Measurements from ENCODE around the gene TIPIN. TPM values are rescaled to one million over a fixed set of nuclear protein-coding genes. Genes with fewer than 3 reads are reported as not detected.

The TIPIN gene
- total RNA-seq, 2 donors from 2014 or later: 2.8 to 13.1 TPM

DNA sequence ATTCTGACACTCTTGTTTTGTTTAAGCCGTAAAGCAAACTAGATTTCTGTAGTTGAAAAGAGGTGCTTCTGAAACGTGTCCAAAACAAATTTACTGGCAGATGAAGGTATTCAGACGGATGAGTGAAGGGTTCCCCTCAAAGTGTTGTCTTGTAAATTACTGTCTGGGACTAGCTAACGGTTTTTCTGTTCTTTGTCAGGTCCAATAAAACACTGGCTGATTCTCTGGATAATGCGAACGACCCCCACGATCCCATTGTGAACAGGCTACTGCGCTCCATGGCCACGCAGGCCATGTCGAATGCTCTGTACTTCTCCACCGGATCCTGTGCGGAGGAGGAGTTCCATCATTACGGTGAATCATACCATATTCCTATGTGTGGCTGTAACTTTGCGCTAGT, 27.7 kb downstream of the TIPIN start:
- H3K36me3 ChIP-seq: peaks cover 37% of the 10 kb centered on the region
- no peak overlapping the region for H3K27ac ChIP-seq
- no peaks in the 10 kb centered on the region for H3K27me3 ChIP-seq (replicated peaks; ENCODE audit: insufficient read depth)
- no peaks in the 10 kb centered on the region for H3K9me3 ChIP-seq
- H3K4me1 ChIP-seq (ENCODE audit: control insufficient read depth in 1 of 2, low read depth in 2 of 2): no peaks in the 10 kb centered on the region
- H3K4me3 ChIP-seq: no peak overlapping the region
- no peak for TF ChIP-seq CTCF (IDR thresholded peaks at IDR 0.05)
- DNase-seq (ENCODE audit: low spot score) (no peak), ATAC-seq (ENCODE audit: insufficient number of reproducible peaks, low FRiP score, low read depth) (no peak)

DNA sequence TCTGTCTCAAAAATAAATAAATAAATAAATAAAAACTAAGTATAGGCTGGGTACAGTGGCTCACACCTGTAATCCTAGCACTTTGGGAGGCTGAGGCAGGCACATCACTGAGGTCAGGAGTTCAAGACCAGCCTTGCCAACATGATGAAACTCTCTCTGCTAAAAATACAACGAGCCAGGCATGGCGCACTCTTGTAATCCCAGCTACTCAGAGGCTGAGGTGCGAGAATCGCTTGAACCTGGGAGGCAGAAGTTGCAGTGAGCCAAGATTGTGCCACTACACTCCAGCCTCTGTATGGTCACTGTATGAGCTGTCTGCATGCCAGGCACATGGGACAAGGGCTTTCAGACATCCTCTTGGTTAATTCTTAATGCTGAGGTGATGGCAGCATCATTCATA, 28.7 kb downstream of the TIPIN start:
- no peaks in the 10 kb centered on the region for H3K9me3 ChIP-seq
- no peak overlapping the region for H3K4me3 ChIP-seq
- H3K27ac ChIP-seq: no peak overlapping the region
- DNase-seq (ENCODE audit: low spot score): no peak
- ATAC-seq (ENCODE audit: insufficient number of reproducible peaks, low FRiP score, low read depth): no peak
- no peak for TF ChIP-seq CTCF (IDR thresholded peaks at IDR 0.05)
- no peaks in the 10 kb centered on the region for H3K4me1 ChIP-seq (ENCODE audit: control insufficient read depth in 1 of 2, low read depth in 2 of 2)
- no peaks in the 10 kb centered on the region for H3K27me3 ChIP-seq (replicated peaks; ENCODE audit: insufficient read depth)
- peaks cover 46% of the 10 kb centered on the region for H3K36me3 ChIP-seq

DNA sequence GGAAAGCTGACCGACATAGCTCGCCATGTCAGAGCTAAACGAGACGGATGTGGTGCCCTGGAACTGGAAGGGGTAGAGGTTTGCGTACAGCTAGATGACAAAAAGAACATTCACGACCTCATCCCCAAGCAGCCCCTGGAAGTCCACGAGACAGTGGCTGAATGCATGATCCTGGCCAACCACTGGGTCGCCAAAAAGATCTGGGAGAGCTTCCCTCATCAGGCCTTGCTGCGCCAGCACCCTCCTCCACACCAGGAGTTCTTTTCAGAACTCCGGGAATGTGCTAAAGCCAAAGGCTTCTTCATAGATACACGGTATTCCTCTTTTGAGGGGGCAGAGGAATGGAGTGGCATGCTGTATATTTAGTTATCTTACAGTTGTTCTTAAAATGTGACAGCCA, 30.4 kb downstream of the TIPIN start:
- ATAC-seq (ENCODE audit: insufficient number of reproducible peaks, low FRiP score, low read depth): no peak
- H3K4me1 ChIP-seq (ENCODE audit: control insufficient read depth in 1 of 2, low read depth in 2 of 2): no peaks in the 10 kb centered on the region
- H3K27me3 ChIP-seq (replicated peaks; ENCODE audit: insufficient read depth): no peaks in the 10 kb centered on the region
- H3K27ac ChIP-seq: no peak overlapping the region
- H3K36me3 ChIP-seq: peaks cover 51% of the 10 kb centered on the region
- H3K9me3 ChIP-seq: no peaks in the 10 kb centered on the region
- no peak for DNase-seq (ENCODE audit: low spot score)
- no peak overlapping the region for H3K4me3 ChIP-seq
- TF ChIP-seq CTCF (IDR thresholded peaks at IDR 0.05): no peak

DNA sequence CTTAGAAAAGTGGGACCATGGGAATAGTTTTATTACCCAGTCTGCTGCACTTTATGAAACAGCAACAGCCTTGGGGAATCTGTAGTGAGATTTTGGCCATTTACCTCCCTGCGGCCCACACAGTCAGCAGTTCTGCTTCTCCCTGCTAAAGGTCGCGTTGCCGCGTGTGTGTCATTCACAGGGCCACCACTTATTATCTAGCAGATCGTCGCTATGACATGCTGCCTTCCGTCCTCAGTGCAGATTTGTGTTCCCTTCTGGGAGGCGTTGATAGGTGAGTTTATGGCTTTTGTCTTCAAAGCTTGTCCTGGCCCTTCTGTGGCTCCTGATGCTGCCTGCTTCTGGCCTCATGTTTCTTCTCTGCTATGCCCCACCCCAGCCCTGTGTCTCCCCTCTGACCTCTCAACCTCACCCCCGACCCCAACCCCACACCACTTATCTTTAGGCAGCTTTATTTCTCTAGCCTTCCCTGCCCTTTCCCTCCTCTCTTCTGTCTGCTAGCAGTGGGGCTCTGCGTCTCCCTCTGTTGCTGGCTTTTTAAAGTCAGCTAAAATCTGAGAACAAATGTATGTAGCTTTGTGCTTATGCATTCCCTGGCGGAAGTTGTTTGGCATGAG, 33.1 kb downstream of the TIPIN start:
- H3K27ac ChIP-seq: no peak overlapping the region
- no peaks in the 10 kb centered on the region for H3K27me3 ChIP-seq (replicated peaks; ENCODE audit: insufficient read depth)
- H3K9me3 ChIP-seq: no peaks in the 10 kb centered on the region
- ATAC-seq (ENCODE audit: insufficient number of reproducible peaks, low FRiP score, low read depth): no peak
- no peak overlapping the region for H3K4me3 ChIP-seq
- H3K4me1 ChIP-seq (ENCODE audit: control insufficient read depth in 1 of 2, low read depth in 2 of 2): no peaks in the 10 kb centered on the region
- TF ChIP-seq CTCF (IDR thresholded peaks at IDR 0.05): no peak
- peaks cover 40% of the 10 kb centered on the region for H3K36me3 ChIP-seq
- DNase-seq (ENCODE audit: low spot score): no peak

DNA sequence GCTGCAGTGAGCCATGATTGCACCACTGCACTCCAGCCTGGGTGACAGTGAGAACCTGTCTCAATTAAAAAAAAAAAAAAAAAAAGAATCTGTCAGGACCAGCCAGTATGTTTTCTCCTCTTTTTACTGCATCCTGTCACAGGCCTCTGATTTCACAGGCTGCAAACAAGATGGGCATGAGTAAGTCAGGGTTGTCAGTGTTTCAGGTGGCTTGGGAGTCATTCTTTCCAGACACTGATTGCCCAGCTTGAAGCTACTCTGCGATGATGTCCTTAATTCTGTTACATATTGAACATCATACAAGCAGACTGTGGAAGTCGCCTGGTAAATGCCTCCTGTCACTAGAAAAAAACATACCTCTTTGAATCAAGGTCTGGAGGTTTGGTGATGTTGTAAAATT, 44.3 kb downstream of the TIPIN start:
- no peak for TF ChIP-seq CTCF (IDR thresholded peaks at IDR 0.05)
- no peak for DNase-seq (ENCODE audit: low spot score)
- no peak for ATAC-seq (ENCODE audit: insufficient number of reproducible peaks, low FRiP score, low read depth)
- no peaks in the 10 kb centered on the region for H3K27me3 ChIP-seq (replicated peaks; ENCODE audit: insufficient read depth)
- H3K9me3 ChIP-seq: no peaks in the 10 kb centered on the region
- no peak overlapping the region for H3K4me3 ChIP-seq
- H3K36me3 ChIP-seq: peaks cover 46% of the 10 kb centered on the region
- no peak overlapping the region for H3K27ac ChIP-seq
- H3K4me1 ChIP-seq (ENCODE audit: control insufficient read depth in 1 of 2, low read depth in 2 of 2): no peaks in the 10 kb centered on the region

All from thoracic aorta (tissue), 2 donors.